GM10248 (cell line): ENCODE results near the gene CEACAM20.
"Not testable (repeated sequence)": the region's sequence is repeated elsewhere in the genome, so short reads cannot be mapped to it uniquely, and the experiment has no call there.

Experiments used
- CTCF ChIA-PET: fragments of 300-600 bp; sonication (Branson Sonifier 250); formaldehyde crosslinking; extraction: SDS; loops from one replicate; lab custom pipeline; 2021; ENCODE audit warnings: antibody characterized with exemption; lab: Yijun Ruan, JAX
- POLR2A ChIA-PET: fragments of 350-650 bp; sonication (Branson Sonifier 250); formaldehyde crosslinking; extraction: SDS; loops from one replicate; lab custom pipeline; 2020; ENCODE audit warnings: antibody characterized with exemption; lab: Yijun Ruan, JAX
- DNase-seq: peaks from one replicate; pipeline ENCODE4 v3.0.0; 2012; ENCODE audit errors: extremely low spot score
- CTCF ChIP-seq: IDR thresholded peaks from 2 replicates; pipeline ENCODE4 v1.5.1; 2012; ENCODE audit warnings: mild to moderate bottlenecking, low read depth; ENCODE audit errors: extremely low read depth, missing control alignments, control extremely low read depth

Gene CEACAM20

GRCh38 chr19:44566984-44567383 is 37.5 kb upstream of the CEACAM20 start:
- ChIA-PET POLR2A (no interaction called here), CTCF (no interaction called here)
- no peak for TF ChIP-seq CTCF
- no peak for DNase-seq

GRCh38 chr19:44563086-44563655 is 33.7 kb upstream of the CEACAM20 start:
- CTCF ChIA-PET, DNase-seq, POLR2A ChIA-PET: not testable (repeated sequence)

- ChIA-PET POLR2A (no interaction called here), CTCF (no interaction called here)
- no peak for TF ChIP-seq CTCF
- DNase-seq, result no peak
Observed at GRCh38 chr19:44557933-44558332, 28.5 kb upstream of the CEACAM20 start.

GRCh38 chr19:44554641-44555246 is 25.3 kb upstream of the CEACAM20 start:
- TF ChIP-seq CTCF, result no peak
- no peak for DNase-seq
- CTCF ChIA-PET, result interaction anchor here (1.0 kb wide), 1 partner anchor 216 kb away, joined by 3 read pairs; no protein-coding TSS in a partner anchor
- POLR2A ChIA-PET, result no interaction called here

- CTCF ChIA-PET, result interaction anchor here (0.7 to 1.0 kb wide), 2 partner anchors 14 to 217 kb away, joined by 3 read pairs; no protein-coding TSS in a partner anchor
- no peak for DNase-seq
- POLR2A ChIA-PET, result no interaction called here
- TF ChIP-seq CTCF, result no peak
Observed at GRCh38 chr19:44553478-44554171, 24.1 kb upstream of the CEACAM20 start.

GRCh38 chr19:44552324-44552723 is 22.8 kb upstream of the CEACAM20 start:
- DNase-seq, result no peak
- TF ChIP-seq CTCF, result peak; percentile 19
- POLR2A ChIA-PET, result no interaction called here
- CTCF ChIA-PET, result interaction anchor here (1.3 kb wide), 1 partner anchor 29 kb away, joined by 5 read pairs; no protein-coding TSS in a partner anchor

- TF ChIP-seq CTCF, result no peak
- CTCF ChIA-PET, result interaction anchor here (1.1 to 1.3 kb wide), 2 partner anchors 19 to 29 kb away, joined by 3 to 5 read pairs; no protein-coding TSS in a partner anchor
Observed at GRCh38 chr19:44551850-44552249, 22.4 kb upstream of the CEACAM20 start.

GRCh38 chr19:44550976-44551375 is 21.5 kb upstream of the CEACAM20 start:
- CTCF ChIA-PET, result interaction anchor here (1.1 kb wide), 1 partner anchor 20 kb away, joined by 3 read pairs; no protein-coding TSS in a partner anchor
- POLR2A ChIA-PET, DNase-seq: not testable (repeated sequence)

More at GRCh38 chr19:44551850-44552249, 22.4 kb upstream of the CEACAM20 start:
- POLR2A ChIA-PET, result no interaction called here
- no peak for DNase-seq
